GM19467 (cell line): Measurements from ENCODE around the gene USP20.

ENCODE experiments used
- ATAC-seq: cut with Tn5 transposase; IDR thresholded peaks from one replicate; pipeline ENCODE4 v1.9.1; 2021; ENCODE audit warnings: mild to moderate bottlenecking, moderate library complexity; ENCODE audit not compliant: unreplicated experiment

Gene USP20

DNA sequence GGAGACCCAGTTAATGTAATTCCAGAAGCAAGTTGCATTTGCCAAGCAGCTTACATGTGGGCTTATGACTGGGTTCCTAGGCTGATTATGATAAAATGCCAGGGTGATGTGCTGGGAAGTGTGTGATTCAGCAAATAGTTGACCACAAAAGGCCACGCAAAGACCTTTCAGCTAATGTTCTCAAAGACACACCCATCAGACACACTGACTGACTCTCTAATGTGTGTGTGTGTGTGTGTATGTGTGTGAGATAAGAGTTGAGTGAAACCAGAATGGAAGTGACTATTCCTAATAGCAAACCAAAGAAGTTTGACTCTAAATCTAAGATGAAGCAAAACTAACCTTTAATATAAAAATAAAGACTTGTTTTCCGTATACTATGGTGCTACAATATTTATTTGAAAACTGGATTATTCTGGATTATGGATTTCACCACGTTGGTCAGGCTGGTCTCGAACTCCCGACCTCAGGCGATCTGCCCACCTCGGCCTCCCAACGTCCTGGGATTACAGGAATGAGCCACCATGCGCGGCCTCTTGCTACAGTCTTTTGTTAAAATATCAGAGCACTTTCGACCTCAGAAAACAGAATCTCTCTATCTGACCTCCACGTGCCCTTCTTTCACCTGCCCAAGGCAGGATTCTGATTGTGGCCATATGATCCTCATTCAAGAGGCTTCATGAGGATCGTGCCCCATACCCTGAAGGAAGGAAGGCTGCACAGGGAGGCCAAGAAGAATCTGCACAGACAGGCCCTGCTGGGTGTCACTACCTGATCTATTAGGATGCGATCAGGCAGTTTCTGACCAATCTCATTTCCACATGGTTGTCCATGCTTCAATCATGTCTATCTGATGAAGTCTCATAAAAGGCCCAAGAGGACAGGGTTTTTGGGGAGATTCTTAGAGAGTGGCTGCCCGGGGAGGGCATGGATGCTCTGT, 75.6 kb downstream of the USP20 start:
- ATAC-seq = no peak

DNA sequence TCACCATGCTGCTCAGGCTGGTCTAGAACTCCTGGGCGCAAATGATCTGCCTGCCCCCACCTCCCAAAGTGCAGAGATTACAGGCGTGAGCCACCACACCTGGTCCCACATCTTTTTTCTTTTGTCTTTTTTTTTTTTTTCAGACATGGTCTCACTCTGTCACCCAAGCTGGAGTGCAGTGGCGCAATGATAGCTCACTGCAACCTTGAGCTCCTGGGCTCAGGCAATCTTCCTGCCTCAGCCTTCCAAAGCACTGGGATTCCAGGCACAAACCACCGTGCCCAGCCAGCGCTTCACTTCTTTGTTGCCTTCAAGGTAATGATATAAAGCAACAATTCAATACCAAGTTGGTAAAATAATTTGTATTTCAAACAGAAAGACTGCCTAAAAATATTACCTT, 78.8 kb downstream of the USP20 start:
- ATAC-seq = no peak

DNA sequence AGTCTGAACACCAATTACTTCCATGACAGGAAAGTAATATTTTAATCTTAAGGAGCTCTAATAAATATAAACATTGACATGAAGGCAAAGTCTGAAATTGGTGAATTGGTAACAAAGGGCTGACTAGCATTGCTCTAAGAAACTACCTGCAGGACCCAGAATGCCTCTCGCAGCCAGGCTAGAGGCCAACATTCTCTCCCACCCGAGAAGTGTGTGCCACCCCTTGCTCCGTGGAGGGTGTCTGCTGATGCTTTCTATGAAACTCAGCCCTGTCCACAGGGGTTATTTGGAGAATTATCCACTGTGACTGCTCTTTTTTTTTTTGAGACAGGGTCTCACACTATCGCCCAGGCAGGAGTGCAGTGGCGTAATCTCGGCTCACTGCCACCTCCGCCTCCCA, 81.4 kb downstream of the USP20 start:
- no peak for ATAC-seq

DNA sequence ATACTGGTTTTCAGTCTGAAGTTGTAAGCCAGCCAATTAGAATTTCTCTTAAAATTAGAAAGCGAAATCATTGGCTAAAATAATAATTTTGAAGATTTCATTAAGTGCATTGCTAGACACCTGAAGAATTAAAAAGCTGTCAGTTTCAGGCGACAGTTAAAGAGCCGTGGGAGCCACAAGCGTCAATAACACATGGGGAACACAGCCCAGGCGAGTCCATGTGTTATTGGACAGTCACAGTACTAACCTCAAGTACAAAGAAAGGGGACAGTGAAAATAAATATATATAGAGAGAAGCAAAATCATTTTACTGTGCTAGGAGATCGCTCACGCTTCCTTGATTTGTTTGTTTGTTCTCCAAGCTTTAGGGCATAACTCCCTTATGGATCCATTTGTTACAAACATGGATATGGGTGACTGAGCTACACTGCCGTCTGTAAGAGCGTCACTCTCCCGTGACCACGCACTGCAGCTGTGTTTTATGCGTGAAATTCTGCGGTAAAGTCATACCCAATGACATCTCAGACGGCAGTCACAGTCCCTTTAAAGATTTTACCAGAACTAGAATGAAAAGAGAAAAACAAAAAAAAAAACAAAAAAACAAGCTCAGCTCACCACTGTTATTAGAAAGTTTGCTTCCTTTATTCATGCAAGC, 83.2 kb downstream of the USP20 start:
- ATAC-seq = no peak

DNA sequence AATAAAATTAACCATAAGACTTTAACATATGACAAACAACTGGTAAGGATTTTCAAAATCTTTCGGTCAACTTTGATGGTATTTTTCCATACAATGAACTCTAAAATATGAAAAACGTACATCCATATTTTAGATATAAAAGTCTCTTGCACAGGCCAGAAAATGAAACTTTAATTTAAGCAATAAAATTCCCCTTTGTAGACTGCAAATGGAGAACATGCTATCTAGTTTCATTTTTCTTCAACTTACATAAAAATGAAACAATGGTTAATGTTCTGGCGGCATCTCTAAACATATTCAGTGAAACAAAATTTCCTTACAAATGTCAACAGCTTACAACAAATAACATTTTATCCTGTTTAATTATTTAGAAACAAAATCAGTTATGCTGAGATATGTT, 84.0 kb downstream of the USP20 start:
- ATAC-seq = no peak

DNA sequence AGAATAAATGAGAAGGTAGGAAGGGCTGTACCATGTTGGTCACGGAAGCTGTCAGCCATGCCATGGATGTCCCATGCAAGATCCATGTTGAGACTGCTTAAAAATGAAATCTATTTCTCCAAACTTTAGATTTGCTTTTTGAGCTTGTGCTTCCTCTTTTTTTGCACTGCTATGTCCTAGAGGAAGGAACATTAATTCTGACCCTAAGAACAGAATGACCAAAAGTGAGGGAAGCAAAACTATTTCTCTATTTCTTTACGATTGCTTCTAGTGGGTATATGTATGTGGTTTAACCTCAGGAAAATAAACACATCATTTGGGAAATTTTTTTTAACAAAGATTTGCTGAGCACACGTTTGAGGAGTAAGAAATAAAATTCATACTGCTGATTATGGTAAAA, 84.6 kb downstream of the USP20 start:
- ATAC-seq = no peak

DNA sequence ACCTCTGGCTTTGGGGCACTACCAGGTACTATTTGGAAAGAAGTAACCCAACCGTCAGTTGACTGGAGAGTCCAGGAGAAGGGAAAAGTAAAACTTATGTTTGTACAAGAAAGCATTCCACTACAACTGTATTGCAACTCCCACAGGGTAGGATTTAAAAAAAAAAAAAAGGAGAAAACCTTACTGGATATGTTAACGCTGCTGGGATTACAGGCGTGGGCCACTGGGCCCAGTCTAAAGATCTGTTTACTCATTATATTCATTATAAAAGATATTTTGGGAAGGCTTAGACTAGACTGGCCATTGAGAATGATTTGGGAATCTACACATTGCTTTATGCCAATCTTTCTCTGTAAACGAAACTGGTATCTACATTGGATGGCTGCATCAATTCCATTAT, 86.6 kb downstream of the USP20 start:
- ATAC-seq = no peak

DNA sequence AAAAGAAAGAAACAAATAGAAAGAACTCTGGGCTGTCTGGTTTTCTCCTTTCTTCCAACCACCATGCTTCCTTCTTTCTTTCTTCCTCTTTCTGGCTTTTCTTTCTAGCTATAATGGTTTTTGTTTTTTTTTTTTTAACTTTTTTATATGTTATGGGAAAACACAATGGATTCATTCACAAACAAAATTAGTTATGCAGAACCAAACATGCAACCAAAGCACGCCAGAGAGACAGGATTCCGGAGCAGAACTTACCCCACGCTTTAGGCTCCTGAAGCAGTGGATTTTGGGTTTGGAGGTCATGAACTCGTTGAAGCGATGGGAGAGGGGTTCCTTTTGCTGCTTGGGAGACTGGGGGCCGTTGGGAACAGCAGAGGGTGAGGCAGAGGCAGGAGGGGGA, 88.3 kb downstream of the USP20 start:
- ATAC-seq = no peak

DNA sequence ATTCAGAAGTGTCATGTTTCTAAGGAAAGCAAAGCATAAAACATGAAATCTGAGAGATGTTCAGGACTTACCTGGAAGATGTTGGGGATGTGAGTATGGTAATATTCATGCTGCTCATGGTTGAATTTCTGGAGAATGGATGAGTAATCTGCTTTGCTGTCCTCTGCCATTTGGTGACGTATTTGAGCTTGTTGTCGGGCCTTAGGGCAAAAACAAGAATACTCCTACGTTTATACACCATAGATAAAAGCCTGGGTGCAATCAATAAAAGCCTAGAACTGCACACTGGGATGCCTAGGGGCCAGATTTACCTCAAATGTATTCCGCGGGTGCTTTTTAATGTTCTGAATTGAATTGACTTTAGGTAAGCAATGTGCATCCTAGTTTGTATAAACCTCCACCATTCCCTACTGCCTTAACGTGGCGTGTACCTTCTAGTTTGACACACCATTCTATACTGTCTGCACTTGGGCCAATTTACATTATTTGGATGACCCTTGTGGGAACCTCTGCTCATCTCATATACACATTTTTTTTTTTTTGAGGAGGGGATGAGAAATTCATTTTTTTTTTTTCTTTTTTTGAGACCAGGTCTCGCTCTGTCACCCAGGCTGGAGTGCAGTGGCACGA, 94.4 kb downstream of the USP20 start:
- ATAC-seq = no peak

DNA sequence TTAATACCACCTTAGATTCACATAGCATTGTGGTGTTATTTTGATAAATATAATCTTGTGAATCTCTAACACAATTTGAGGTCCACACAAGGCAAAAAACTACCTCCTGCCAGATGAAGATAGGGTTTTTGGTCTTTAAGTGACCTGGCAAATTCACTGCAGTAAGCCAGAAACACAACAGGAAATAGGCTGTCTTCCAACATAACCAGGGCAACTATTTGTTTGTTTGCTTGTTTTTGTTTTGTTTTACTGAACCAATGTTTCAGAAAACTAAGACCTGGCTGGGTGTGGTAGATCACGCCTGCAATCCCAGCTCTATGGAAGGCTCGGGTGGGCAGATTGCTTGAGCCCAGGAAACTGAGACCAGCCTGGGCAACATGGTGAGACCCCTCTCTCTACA, 95.5 kb downstream of the USP20 start:
- no peak for ATAC-seq
